ENCODE data around the gene KRT14.
"Not testable (repeated sequence)": the region's sequence is repeated elsewhere in the genome, so short reads cannot be mapped to it uniquely, and the experiment has no call there.

KRT14 gene

DNA sequence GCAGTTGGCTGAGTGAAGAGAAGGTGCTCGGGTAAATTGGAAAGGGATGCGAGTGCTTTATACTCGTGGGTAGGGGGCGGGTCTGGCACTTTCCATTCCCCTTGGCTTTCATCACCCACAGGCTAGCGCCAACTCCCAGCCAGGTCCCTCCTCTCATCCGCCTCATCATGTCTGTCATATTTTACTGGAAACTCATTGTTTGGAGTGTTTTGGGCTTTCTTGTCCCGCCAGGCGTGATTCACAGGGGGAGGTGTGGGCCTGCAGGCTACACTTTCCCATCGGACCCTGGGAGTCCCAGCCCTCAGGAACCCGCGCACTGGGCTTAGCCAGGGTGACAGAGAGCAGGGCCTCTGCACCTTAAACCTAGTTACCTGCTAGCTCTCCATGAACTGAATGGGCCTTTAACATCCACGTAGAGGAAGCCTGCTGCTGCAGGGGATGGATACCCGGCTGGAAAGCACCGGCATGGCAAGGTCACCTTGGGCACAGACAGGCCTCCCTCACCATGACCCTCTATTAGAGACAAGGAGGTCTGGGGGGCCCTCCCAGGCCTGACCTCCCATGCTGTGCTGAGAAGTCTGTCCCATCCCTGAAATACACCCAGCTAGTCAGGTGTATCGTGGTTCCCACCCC, at the start of gene KRT14:
KRT14 (minus strand) TSS at position 33 of the 633 bp plus-strand sequence. CDS start 61 bp downstream, outside the sequence.
- no peak for DNase-seq (ENCODE audit: low read depth in 4 of 4, low spot score in 1 of 4)

DNA sequence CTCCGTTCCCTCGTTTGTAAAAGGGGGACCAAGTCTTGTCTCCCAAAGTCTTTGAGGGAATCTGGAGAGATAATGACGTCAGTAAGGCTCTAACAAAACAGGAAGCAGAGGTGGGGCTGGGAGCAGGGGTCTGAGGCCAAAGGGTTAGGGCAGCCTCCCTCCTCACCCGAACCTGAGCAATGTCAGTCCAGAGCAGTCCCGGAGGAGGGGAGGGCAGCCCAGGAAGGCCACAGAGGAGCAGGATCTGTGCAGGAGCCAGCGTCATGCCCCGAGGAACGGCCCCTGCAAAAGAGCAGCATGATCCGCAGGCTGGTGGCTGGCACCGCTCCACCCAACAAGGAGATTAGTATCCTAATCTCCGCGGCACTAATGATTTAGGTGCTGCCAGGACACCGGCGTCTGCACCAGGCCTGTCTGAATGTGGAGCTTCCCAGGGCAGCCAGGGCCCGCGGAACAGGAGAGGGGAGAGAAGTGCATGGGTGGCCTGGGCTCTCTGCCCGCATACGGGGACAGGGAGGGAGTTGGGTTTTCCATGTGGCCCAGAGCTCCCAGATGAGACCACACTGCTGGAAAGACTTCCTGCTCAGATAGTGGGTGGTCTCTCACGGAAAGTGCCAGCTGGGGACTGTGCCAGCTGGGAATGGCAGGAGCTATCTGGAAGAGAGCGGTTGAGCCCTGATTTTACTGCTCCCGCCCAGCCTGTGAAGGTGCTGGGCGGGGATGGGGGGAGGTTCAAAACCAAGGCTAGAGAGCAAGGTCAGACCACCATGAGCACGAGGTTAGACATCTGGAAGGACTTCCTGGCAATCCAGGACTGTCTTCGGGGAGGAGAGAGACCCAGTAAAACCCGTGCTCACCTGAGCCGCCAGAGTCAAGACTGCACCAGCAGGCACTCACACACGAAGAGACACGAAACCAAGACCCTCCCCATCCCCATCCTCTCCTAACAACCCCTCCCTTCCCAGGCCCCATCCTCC, 48.7 kb upstream of the KRT14 start:
- no peak for DNase-seq (ENCODE audit: low read depth in 4 of 4, low spot score in 1 of 4)

- no peak for DNase-seq (ENCODE audit: low read depth in 4 of 4, low spot score in 1 of 4)
Measured at GRCh38 chr17:41634639-41635038, 47.9 kb upstream of the KRT14 start.

GRCh38 chr17:41633556-41634199, 47.0 kb upstream of the KRT14 start:
- DNase-seq (ENCODE audit: low read depth in 4 of 4, low spot score in 1 of 4): no peak

- no peak for DNase-seq (ENCODE audit: low read depth in 4 of 4, low spot score in 1 of 4)
Measured at GRCh38 chr17:41632482-41633105, 45.9 kb upstream of the KRT14 start.

GRCh38 chr17:41631898-41632285, 45.2 kb upstream of the KRT14 start:
- DNase-seq (ENCODE audit: low read depth in 4 of 4, low spot score in 1 of 4): no peak

DNA sequence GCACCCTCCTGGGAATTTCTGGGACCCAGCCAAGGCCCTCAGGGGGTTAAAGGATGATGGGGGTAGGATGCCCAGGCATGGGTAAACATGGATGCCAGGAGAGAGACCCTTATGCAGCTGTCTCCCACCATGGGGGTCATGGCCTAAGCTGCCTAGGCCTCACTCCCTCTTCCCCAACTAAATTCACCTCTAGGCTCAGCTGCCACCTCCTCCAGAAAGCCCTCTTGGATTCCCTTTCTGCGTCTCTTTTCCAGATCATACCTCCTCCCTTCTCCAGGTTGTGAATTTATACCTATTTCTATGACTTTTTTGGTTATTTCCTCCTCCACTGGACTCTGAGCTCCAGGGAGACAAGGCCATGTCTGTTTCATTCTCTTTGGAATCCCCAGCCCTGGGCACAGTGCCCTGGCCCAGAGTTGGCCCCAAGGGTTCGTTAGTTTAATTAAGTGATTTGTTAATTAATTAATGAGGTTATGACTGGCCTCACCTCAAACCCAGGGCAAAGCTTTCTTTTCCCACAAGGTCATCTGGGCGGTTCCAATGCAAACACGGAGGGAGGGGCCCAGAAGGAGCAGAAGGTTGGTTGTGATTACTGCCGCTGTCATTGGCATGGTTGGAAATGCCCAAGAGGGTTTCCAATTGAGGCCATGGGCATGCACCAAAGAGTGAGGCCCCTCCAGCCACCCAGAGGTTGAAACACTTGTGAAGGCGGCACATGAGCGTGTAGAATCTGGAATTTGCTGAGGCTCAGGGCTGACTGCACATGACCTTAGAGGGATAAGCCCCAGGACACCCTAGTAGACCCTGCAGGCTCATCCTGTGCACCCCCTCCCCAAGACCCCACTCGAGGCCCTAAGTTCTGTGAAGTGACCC, 44.6 kb upstream of the KRT14 start:
- no peak for DNase-seq (ENCODE audit: low read depth in 4 of 4, low spot score in 1 of 4)

DNA sequence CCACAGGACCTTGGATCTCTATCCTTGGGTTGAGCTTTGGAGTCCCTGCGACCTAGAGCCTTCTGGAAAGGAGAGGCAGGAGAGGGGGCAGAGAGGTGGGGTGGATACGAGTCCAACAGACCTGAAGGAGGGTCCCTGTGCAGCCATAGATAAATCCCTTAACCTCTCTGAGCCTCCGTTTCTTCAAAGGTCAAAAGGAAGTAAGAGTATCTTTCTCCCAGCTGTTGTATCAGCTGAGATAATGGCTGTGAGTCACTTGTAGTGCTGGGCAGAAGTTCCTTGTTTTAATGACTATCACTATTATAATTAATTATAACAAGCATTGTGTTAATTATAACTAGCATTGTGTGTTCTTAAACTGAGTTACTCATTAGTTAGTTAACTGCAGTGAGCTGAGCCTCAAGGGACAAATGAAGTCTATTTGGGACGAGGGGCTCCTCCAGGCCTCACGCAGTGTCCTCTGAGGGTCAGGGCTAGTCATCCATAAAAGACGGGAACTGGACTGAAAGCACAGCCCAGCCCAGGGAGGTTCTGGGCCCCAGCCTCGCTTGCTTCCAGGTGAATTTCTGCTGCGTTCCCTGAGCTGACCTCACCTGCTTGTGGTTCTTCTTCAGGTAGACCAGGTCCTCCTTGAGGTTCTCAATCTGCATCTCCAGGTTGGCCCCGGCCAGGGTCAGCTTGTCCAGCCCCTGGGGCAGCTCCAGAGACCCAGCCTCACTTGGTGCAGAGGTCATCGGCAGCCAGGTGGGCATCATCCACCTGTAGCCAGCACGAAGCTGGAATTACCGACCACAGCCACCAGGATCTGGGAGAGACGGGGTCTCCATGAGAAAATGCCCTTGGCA, 43.4 kb upstream of the KRT14 start:
- no peak for DNase-seq (ENCODE audit: low read depth in 4 of 4, low spot score in 1 of 4)

DNA sequence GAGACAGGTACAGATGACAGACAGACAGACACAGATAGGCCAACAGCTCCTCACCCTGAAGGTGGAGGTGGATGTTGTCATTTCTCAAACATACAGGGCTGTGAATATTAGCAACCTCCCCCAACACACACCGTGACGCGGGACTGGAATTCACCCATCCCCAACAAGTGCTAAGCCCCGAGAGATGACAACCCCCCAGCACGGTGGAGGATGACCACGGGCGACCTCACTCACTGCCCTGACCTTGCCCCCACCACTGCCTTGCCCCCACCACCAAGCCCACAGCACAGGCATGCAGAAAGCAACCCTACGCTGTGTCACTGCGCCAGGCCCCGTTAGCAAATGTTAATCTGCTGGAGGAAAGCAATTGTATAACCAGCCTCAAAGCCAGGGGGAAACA, 42.6 kb upstream of the KRT14 start:
- DNase-seq (ENCODE audit: low read depth in 4 of 4, low spot score in 1 of 4): no peak

DNA sequence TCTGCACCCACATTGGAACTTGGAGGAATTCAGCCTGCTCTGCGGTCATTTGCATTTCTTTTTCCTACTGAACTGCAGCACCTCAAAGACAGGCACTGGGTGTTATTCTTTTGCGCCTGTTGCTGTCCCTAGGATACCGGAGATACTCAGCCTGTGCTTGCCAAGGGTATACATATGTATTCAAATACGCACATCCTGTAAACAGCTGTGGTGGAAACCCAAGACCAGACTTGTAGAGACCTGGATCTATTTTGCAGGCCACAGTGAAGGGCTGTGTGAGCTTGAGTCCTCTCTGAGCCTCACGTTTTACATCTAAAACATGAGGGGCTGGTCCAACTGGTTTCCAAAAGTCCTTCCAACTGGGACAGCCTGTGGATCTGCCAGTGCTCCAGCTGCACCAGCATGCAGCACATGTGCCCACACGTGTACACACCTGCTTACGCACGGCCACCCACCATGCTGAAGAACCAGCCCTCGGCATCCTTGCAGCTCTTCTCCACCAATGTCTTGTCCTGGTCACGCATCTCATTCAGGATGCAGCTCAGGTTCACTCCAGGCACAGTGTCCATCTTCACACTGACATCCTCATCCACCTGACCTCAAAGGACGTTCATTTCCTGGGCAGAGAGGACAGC, 42.0 kb upstream of the KRT14 start:
- not testable (repeated sequence) for DNase-seq (ENCODE audit: low read depth in 4 of 4, low spot score in 1 of 4)

DNA sequence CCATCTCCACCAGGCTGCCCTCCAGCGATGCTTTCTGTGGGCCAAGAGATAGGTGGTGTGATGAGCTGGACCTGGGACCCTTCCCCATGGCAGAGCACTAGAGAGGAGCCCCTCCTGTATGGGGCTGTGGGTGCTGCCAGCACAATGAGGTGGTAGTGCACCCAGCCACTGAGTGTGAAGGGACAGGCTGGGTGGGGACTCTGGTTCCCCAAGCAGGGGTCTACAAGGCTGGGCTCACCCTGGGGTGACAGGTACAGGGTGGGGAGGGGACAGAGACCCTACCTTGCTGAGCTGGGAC, 41.3 kb upstream of the KRT14 start:
- DNase-seq (ENCODE audit: low read depth in 4 of 4, low spot score in 1 of 4): not testable (repeated sequence)

DNA sequence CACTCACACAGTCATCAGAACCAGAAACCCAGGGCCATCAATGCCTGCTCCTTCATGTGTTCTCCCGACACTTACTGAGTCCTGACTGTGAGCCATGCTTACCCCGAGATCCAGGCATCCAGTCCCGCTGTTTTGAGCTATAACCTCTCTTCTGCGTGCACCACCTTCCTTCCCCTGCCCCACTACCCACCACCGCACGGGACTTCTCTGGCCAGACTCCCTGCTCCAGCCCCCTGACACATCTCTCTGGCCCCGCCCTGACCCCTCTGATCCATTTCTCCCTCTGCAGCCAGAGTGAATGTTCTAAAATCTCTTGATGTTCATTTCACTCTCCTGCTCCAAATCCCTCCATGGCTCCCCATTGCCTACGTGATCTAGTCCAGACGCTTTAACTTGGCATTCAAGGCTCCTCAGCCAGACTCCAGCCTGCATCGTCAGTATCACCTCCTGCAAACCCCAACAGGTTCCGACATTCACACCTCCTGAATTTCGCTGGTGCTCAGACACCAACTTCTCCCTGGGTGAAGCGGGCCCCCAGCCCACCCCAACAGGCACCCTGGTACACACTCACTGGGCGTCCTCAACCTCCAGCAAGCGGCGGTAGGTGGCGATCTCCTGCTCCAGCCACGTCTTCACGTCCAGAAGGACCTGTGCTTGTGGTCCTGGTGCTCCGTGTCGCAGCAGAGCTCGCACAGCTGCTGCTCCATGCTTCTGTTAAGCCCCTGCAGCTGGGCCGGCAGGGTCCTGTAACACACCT, 40.8 kb upstream of the KRT14 start:
- no peak for DNase-seq (ENCODE audit: low read depth in 4 of 4, low spot score in 1 of 4)

- DNase-seq (ENCODE audit: low read depth in 4 of 4, low spot score in 1 of 4): not testable (repeated sequence)
Measured at GRCh38 chr17:41626914-41627295, 40.2 kb upstream of the KRT14 start.

DNA sequence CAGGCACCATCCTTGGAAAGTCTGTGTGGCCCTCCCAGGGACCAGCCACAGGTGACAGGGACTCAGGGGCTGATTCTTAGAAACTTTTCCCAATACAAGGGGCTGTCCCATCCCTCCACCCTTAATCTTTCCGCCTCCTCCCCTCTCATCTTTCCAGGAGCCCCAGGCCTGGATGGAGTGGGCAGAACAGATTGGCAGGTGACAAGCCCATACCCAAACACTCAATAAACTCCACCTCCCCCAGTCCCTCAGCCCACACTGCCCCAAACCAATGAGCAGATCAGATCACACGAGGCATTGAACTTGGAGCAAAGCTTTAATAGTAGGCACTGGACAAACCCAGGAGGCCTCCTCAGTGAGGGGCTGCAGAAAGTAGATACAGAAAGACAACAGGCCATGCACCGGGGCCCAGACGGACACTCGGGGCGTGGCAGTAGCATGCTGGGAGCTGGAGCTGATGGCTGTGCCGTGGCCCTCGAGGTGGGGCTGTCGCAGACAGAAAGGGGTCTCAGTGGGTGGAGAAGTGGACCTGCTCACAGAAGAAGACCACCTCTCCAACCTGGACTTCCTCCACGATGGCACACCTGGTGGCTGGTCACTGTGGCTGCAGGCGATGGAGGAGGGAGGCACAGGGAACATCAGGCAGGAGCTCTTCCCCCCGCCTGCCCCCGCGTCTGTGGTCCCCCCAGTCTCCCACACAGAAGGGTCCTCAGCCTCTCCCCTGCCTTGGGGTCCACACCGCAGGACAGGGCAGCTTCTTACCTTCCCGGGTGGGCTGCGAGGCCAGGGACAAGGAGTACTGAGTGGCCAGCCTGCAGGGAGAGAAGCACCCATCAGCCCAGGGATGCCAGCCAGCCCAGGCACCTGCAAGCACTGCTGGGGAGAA, 39.6 kb upstream of the KRT14 start:
- not testable (repeated sequence) for DNase-seq (ENCODE audit: low read depth in 4 of 4, low spot score in 1 of 4)

DNA sequence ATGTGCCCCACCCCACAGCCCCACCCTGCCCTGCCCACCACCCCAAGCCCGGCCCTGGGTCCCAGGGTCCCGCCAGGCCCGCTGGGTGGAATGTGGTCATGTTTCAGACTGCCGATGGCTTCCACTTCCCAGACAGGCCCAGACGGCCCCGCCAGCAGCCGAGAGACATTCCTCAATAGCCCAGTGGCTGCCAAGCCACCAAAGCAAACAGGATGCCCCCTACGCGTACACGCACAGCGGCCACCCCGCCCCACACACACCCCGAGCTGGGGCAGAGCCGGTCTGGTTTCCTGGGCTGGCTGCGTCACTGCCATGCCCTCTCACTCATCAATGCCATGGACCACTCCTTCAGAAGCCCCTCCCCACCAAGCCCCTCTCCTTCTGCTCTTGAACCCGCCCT, 38.9 kb upstream of the KRT14 start:
- no peak for DNase-seq (ENCODE audit: low read depth in 4 of 4, low spot score in 1 of 4)

DNA sequence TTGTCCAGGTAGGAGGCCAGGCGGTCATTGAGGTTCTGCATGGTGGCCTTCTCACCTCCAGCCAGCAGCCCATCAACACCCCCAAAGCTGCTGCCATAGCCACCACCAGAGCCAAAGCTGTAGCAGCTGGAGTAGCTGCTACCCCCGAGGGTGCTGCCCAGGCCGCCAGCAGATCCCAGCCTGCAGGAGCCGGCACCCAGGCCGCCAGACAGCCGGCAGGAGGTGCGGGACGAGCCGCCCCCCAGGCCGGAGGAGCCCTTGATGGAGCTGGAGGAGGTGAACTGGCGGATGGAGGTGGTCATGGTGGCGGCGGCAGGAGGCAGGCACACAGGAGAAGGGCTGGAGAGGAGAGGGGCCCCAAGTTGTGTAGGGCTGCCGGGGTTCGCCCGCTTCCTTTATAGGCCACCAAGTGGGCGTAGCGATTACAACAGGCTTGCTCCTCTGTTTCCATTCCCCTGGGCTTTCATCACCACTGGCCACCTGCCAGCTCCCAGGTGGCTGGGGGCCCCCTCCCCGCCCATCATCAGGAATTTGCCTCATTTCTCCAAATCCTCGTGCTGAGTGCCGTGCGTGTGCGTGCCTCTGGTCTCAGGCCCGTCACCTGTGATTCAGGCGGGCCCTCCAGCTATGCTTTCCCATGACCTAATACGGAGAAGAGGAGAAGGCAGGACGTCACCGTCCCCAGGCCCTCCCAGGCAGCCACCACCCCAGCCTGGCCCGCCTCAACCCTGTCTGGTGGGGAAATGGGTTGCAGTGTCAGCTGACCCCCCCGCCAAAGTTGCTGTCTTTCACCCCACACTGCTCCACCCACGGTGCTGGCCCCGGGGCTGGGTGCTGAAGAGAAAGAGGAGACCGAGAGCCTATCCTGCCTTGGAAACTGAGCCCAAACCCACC, 37.8 kb upstream of the KRT14 start, which contains the start of gene KRT17:
KRT17 (minus strand) TSS at position 368 of the 894 bp plus-strand sequence; CDS start at position 302, 66 bp downstream.
- DNase-seq (ENCODE audit: low read depth in 4 of 4, low spot score in 1 of 4): no peak

Measured in stimulated activated CD4-positive, alpha-beta T cell treated with anti-CD3 and anti-CD28 coated beads, Interleukin-1b, Interleukin-23, amount 100 ng/mL, for 24 hours (primary cell).